NCI-H345 treated with DMSO at 0.1 percent for 48 hours (cell line): Measurements from ENCODE around the gene PRSS8.

Experiments
- DNase-seq: peaks from one replicate; lab custom pipeline; 2025; ENCODE audit not compliant: unreplicated experiment; lab: John Stamatoyannopoulos, UW

Gene PRSS8

DNA sequence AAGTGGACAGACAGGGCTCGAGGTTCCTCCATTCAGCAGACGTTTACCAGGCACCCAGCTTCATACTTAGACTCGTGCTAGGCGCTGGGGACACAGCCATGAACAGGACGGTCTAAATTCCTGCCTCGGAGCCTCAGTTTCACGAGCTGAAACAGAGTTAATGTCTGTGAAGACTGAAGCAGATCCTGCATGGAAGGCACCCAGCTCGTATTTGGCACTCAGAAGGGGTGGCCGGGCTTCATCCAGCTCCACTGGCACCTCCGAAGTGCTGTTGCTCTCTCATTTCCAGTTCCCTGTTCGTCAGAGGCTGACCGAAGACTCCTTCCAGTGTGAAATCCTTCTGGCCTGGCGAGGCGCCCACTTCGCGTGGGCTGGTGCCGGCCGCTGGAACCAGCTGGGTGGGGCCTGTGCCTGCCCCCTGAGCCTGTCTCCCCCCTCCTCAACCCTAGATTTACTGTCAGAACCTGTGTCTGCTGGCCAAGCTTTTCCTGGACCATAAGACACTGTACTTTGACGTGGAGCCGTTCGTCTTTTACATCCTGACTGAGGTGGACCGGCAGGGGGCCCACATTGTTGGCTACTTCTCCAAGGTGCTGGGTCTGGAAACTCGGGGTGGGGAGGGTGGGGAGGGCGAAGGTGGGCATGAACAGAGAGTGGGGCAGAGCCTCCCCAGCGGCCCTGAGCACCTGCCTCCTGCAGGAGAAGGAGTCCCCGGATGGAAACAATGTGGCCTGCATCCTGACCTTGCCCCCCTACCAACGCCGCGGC lies 5.8 kb downstream of the PRSS8 start:
- no peak for DNase-seq

GRCh38 chr16:31128711-31129567 lies 6.6 kb downstream of the PRSS8 start:
- DNase-seq: no peak

GRCh38 chr16:31127182-31127581 lies 8.3 kb downstream of the PRSS8 start:
- DNase-seq: no peak

- no peak for DNase-seq
Measured at GRCh38 chr16:31125844-31126243, 9.7 kb downstream of the PRSS8 start.

DNA sequence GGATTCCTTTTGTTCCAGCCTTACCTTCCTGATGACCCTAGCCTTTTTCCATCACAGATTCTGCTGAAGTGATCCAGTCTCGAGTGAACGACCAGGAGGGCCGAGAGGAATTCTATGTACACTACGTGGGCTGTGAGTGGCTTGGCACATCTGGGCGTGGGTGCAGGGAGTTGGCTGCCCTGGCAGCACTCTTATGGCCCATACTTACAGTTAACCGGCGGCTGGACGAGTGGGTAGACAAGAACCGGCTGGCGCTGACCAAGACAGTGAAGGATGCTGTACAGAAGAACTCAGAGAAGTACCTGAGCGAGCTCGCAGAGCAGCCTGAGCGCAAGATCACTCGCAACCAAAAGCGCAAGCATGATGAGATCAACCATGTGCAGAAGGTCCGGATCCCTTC lies 15.4 kb downstream of the PRSS8 start:
- DNase-seq: no peak

GRCh38 chr16:31118223-31119155 lies 17.0 kb downstream of the PRSS8 start:
- DNase-seq: no peak

DNA sequence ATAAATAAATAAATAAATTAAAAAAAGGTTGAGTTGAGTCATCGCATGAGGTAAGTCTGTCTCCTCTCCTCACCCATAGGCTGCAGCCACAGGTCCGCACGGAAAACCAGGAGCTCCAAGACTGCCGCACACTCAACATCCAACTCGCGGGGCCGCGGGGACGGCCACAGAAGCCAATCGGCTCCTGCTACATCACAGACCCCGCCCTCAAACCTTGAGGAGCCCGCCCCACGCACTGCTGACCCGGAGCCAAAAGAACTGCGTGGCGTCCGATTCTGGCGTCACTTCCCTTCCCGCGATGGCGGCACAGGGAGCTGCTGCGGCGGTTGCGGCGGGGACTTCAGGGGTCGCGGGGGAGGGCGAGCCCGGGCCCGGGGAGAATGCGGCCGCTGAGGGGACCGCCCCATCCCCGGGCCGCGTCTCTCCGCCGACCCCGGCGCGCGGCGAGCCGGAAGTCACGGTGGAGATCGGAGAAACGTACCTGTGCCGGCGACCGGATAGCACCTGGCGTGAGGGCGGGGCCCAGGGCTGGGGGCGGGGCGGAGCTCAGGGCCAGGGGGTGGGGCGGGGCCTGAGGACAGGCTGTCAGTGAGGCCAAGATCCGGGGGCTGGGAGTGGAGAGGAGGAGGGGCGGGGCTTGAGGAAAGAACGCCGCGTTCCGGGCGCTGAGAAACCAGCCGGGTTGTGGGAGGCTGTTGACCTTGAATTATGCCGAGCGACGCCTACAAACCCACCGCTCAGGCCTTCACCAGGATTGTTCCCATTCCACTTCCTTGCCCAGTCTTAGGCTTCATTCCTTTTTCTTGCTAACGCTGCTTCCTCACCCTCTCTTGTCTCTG lies 17.9 kb downstream of the PRSS8 start, which contains the start of gene KAT8:
KAT8 (plus strand) TSS at position 281 of the 839 bp plus-strand sequence; CDS start at position 299, 18 bp downstream.
- peak; percentile 97 for DNase-seq

- DNase-seq: no peak
Measured at GRCh38 chr16:31114468-31114867, 21.1 kb downstream of the PRSS8 start.

DNA sequence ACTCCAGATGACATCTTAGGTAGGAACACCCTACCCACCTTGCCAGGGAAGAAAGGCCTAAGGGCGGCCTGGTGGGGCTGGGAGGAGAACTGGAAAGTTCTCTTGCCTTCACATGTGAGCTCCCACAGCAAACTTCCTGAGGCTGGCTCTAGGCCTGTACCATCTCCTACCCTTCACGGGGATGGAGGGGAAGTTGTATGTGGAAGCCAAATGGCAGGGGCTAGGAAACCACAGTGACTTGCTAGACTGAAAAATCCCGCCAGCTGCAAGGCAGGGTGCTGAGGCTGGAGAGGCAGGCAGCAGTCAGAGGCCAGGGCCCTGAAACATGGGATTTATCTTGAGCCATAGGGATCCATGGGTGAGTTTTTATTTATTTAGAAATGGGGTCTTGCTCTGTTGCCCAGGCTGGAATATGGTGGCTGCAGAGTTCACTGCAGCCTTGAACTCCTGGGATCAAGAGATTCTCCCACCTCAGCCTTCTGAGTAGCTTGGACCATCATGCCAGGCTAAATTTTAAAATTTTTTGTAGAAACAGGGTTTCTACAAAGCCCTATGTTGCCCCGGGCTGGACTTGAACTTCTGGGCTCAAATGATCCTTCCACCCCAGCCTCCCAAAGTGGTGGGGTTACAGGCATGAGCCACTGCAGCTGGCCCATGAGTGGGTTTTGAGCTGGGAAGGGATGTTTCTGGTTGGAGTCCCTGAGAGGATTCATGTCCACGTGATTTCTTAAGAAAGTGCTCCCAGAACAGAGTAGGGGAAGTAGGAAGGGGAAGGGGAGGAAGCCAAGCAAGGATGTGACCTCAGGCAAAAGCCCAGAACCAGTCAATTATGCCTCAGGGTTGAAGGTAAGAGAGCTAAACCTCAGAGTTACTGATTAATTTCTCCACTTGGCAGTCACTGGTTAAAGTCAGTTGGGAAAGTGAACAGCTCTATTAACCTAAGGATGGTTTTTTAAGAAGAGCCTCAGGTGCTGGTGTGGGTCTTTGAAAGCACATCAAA lies 22.1 kb downstream of the PRSS8 start:
- DNase-seq: no peak

DNA sequence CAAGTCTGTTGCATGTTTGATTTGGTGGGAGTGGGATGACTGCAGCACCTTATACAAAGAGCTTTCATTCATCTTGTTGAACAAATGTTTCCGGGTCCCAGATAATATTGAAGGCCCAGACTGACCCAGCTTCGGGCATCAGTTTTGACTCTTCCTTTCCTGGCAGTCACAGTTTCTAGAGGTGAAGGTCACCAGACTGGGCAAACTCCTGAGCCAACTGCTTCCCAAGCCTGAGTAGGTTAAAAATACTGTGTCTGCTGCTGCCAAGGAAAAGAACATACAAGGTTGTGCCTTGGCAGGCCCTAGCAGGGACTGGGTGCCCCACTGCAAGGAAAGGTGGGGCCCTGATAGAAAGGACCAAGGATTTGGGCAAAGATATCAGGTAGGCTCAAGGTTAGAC lies 22.8 kb downstream of the PRSS8 start:
- no peak for DNase-seq

DNA sequence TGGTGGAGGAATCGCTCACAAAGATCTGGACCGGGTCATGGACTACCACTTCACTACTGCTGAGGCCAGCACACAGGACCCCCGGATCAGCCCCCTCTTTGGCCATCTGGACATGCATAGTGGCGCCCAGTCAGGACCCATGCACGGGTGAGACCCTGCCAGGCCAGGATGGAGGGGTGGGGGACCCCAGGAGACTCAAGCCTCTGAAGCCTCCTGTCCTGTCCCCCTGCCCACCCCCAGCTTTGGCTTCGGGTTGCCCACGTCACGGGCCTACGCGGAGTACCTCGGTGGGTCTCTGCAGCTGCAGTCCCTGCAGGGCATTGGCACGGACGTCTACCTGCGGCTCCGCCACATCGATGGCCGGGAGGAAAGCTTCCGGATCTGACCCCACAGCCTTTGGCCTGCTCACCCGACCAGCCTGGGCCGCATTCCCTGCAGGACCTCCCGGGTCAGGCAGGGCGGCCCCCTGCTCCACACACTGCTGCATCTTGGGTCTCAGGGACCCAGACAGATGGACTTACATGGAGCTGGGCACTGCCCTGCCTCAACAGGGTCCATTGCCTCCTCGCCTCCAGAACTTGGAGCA lies 23.6 kb downstream of the PRSS8 start:
- DNase-seq: no peak

GRCh38 chr16:31110106-31111034 lies 25.2 kb downstream of the PRSS8 start:
- no peak for DNase-seq

DNA sequence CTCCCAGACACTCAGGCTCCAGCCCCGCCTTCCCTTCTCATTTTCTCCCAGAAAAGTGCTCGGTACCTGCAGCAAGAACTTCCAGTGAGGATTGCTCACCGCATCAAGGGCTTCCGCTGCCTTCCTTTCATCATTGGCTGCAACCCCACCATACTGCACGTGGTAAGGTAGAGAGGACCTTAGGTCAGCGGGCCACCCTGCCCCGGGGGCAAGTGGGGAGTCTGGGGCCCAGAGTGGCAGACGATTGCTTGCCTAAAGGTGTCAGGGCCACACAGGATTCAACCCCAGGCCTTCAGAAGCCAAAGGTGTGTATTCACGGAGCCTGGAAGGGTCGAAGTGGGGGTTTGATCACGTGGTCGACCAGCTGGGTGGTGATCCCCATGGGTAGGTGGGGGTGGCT lies 25.9 kb downstream of the PRSS8 start:
- no peak for DNase-seq

DNA sequence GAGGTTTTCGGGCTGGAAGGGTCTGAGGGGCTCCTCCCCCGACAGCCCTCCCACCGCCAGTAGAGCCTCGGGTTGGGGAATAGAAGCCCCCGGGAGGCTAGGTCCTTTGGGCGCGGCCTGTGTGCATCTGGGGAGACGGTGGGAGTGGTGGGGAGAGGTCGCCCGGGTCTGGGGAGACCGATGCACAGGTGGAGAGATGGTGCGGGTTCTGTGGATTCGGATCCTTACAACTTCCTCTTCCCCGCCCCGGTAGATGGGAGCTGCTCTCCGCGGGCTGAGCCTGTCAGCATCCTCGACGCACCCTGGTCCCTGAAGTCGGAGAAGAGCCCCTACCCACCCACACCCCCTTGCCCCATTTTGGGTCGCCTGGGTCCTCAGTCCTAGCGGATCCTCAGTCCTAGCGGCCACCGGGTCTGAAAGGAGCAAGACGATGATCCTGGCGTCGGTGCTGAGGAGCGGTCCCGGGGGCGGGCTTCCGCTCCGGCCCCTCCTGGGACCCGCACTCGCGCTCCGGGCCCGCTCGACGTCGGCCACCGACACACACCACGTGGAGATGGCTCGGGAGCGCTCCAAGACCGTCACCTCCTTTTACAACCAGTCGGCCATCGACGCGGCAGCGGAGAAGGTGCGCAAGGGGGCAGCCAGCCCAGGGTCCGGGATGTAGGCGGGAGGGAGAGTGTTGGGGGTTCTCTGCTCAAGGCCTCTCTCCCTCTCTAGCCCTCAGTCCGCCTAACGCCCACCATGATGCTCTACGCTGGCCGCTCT lies 26.6 kb downstream of the PRSS8 start:
- no peak for DNase-seq

DNA sequence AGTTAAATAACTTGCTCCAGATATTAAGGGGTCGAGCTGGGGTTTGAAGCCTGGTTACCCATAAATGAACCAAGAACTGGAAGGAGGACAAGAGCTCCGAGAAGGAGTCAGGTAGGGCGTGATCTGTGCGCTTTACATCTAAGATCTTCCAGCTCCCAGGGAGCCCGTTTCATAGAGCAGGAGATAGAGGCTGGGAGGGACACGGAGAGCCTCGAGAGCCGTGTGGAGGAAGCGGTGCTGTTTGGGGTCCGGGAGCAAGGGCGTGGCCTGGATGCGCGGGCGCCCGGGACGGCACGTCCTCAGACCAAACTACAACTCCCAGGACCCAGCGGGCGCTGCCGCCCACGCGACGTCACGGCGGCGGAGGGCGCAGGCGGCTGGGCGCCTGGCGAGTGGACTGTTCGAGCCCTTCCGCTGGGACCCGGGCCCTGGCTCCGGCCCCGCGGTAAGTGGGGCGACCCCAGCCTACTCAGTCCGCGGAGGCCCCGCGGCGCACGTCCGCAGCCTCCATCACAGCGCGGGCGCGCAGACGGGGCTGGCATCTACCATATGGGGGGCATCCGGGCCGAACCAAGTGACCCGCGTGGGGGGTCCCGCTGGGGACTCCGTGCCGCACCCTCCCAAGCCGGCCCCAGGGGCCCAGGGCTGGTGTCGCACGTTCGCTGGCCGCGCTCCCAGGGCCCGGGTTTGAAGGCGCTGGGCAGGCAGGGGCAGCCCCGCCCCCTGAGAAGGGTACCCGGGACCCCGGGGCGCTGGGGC lies 27.3 kb downstream of the PRSS8 start, which contains the start of gene BCKDK:
BCKDK (plus strand) TSS at position 352 of the 759 bp plus-strand sequence. CDS start 838 bp downstream, outside the sequence.
- peak; percentile 74 for DNase-seq

DNA sequence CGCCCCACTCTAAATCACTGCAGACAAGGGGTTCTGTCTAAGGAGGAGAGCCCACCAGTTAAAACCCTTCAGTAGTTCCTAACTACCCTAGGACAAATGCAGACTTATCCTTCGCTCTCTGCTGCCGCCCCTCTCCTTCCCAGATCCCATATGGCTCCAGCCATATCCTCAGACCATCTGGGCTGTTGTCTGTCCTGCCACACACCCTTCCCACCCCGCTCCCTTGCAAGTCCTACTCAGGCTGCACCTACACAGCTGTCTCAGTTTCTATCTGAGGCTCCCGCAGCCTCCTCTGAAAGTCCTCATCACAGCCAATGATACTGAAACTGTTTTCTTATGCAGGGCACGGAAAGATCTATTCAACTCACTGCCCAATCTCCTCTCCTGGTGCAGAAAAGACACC lies 28.1 kb downstream of the PRSS8 start:
- no peak for DNase-seq
